NCI-H1417 treated with DMSO at 0.1 percent for 48 hours (cell line): ENCODE data around the gene COMMD10.
"Not testable (repeated sequence)": the region's sequence is repeated elsewhere in the genome, so short reads cannot be mapped to it uniquely, and the experiment has no call there.

Source experiments
- DNase-seq: peaks from one replicate; lab custom pipeline; 2025; lab: John Stamatoyannopoulos, UW

COMMD10 gene

GRCh38 chr5:116097301-116097700, 12.5 kb downstream of the COMMD10 start:
- DNase-seq: no peak

GRCh38 chr5:116098998-116099397, 14.2 kb downstream of the COMMD10 start:
- DNase-seq: no peak

- not testable (repeated sequence) for DNase-seq
Measured at GRCh38 chr5:116104941-116105340, 20.1 kb downstream of the COMMD10 start.

- no peak for DNase-seq
Measured at GRCh38 chr5:116115163-116115562, 30.3 kb downstream of the COMMD10 start.

GRCh38 chr5:116130471-116130870, 45.6 kb downstream of the COMMD10 start:
- no peak for DNase-seq

GRCh38 chr5:116130976-116131375, 46.2 kb downstream of the COMMD10 start:
- DNase-seq: no peak

GRCh38 chr5:116133281-116133680, 48.5 kb downstream of the COMMD10 start:
- DNase-seq: no peak

GRCh38 chr5:116135344-116135743, 50.5 kb downstream of the COMMD10 start:
- no peak for DNase-seq

- DNase-seq: peak; percentile 14
Measured at GRCh38 chr5:116137544-116138378, 52.9 kb downstream of the COMMD10 start.

GRCh38 chr5:116142495-116142894, 57.7 kb downstream of the COMMD10 start:
- DNase-seq: no peak

- DNase-seq: no peak
Measured at GRCh38 chr5:116144103-116144502, 59.3 kb downstream of the COMMD10 start.

- no peak for DNase-seq
Measured at GRCh38 chr5:116144991-116145390, 60.2 kb downstream of the COMMD10 start.

GRCh38 chr5:116145416-116145815, 60.6 kb downstream of the COMMD10 start:
- no peak for DNase-seq

GRCh38 chr5:116152169-116152568, 67.3 kb downstream of the COMMD10 start:
- DNase-seq: no peak

- no peak for DNase-seq
Measured at GRCh38 chr5:116153687-116154174, 68.9 kb downstream of the COMMD10 start.

- no peak for DNase-seq
Measured at GRCh38 chr5:116154252-116154651, 69.4 kb downstream of the COMMD10 start.

- DNase-seq: no peak
Measured at GRCh38 chr5:116154931-116155330, 70.1 kb downstream of the COMMD10 start.

GRCh38 chr5:116157902-116158301, 73.1 kb downstream of the COMMD10 start:
- DNase-seq: no peak

GRCh38 chr5:116159006-116159405, 74.2 kb downstream of the COMMD10 start:
- no peak for DNase-seq

GRCh38 chr5:116174111-116174510, 89.3 kb downstream of the COMMD10 start:
- DNase-seq: no peak

GRCh38 chr5:116176121-116176520, 91.3 kb downstream of the COMMD10 start:
- no peak for DNase-seq

GRCh38 chr5:116178925-116179324, 94.1 kb downstream of the COMMD10 start:
- no peak for DNase-seq

- DNase-seq: no peak
Measured at GRCh38 chr5:116209166-116209565, 124.3 kb downstream of the COMMD10 start.

GRCh38 chr5:116212225-116212624, 127.4 kb downstream of the COMMD10 start:
- no peak for DNase-seq
